HCT116 (cell line): ENCODE data around the gene RANBP17. TPM values are rescaled to one million over a fixed set of nuclear protein-coding genes. Genes with fewer than 3 reads are reported as not detected.

Experiments used
- ATAC-seq: fragments of 200-7000 bp; cut with Tn5 transposase; 2 replicates; pipeline ENCODE4 v1.9.1; 2020; ENCODE audit warnings: mild to moderate bottlenecking, moderate library complexity
- BruUV-seq: library from RNA; stranded (reverse); fragments of 400-500 nt; replicated peaks from 2 replicates; lab custom pipeline; 2021; lab: Mats Ljungman, UMichigan
- CTCF ChIA-PET: fragments of 300-600 bp; sonication (Branson Sonifier 250); formaldehyde crosslinking; loops from one replicate; lab custom pipeline; 2021; ENCODE audit warnings: antibody characterized with exemption; lab: Charles Lee
- POLR2A ChIA-PET: fragments of 300-600, 350-600 bp; sonication (Branson Sonifier 250); formaldehyde crosslinking; loops from one replicate; lab custom pipeline; 2021; ENCODE audit warnings: antibody characterized with exemption; lab: Charles Lee
- RAD21 ChIA-PET, 2 experiments: fragments of 300-600 bp; sonication (Branson Sonifier 250); formaldehyde crosslinking; loops; one replicate each; lab custom pipeline; 2023; ENCODE audit warnings: low total read pairs in 2 of 2; ENCODE audit not compliant: uncharacterized antibody in 2 of 2, unreplicated experiment in 2 of 2, low non-redundant PET in 1 of 2; lab: Charles Lee
- DNase-seq: peaks from one replicate; pipeline ENCODE4 v3.0.0-alpha.2; 2010; ENCODE audit warnings: low read depth, low spot score
- H2AFZ ChIP-seq: fragments of 200-600 bp; shearing (Covaris generic), sonication (generic); 2 replicates; pipeline ENCODE4 v1.6.1; 2017; ENCODE audit warnings: low read depth, mixed run types, mixed read lengths, antibody characterized with exemption, low read length; ENCODE audit not compliant: poor library complexity, severe bottlenecking
- H3K27ac ChIP-seq: 2 replicates; pipeline ENCODE4 v1.5.1; 2012; ENCODE audit warnings: low read depth, low read length
- H3K27me3 ChIP-seq: fragments of 200-600 bp; sonication (generic); 2 replicates; pipeline ENCODE4 v1.6.1; 2016; ENCODE audit warnings: mixed run types, low read length, mixed read lengths; ENCODE audit not compliant: insufficient read depth
- H3K36me3 ChIP-seq, 2 experiments: fragments of 200-500 bp in 1 of 2; fragments of 200-600 bp in 1 of 2; sonication (Bioruptor generic) in 1 of 2; sonication (generic) in 1 of 2; 2 replicates each; pipeline versions ENCODE4 v1.5.1 to v1.6.1; 2014 to 2016; ENCODE audit warnings: low read length in 2 of 2, inconsistent platforms in 1 of 2, mixed read lengths in 1 of 2, mixed run types in 1 of 2; ENCODE audit not compliant: insufficient read depth in 2 of 2, control insufficient read depth in 1 of 2
- H3K4me1 ChIP-seq, 2 experiments: fragments of 200-600 bp in 1 of 2; sonication (generic) in 1 of 2; 2 replicates each; pipeline versions ENCODE4 v1.5.1 to v1.6.1; 2012 to 2017; ENCODE audit warnings: low read length in 2 of 2, inconsistent platforms in 1 of 2, mild to moderate bottlenecking in 1 of 2, mixed read lengths in 1 of 2, mixed run types in 1 of 2, moderate library complexity in 1 of 2; ENCODE audit not compliant: insufficient read depth in 2 of 2, control insufficient read depth in 1 of 2
- H3K4me2 ChIP-seq: fragments of 200-600 bp; sonication (generic); 2 replicates; pipeline ENCODE4 v1.6.1; 2017; ENCODE audit warnings: mixed run types, low read length, mixed read lengths
- H3K4me3 ChIP-seq, 2 experiments: fragments of 200-600 bp in 1 of 2; sonication (generic) in 1 of 2; replicated peaks in 1 of 2; 2 replicates each; pipeline ENCODE4 v1.5.1; 2011 to 2016; ENCODE audit warnings: low read length in 2 of 2, control low read depth in 1 of 2, low read depth in 1 of 2, mild to moderate bottlenecking in 1 of 2, mixed read lengths in 1 of 2, mixed run types in 1 of 2
- H3K79me2 ChIP-seq: fragments of 200-600 bp; sonication (generic); 2 replicates; pipeline ENCODE4 v1.6.1; 2017; ENCODE audit warnings: mild to moderate bottlenecking, mixed run types, low read length, moderate library complexity, mixed read lengths; ENCODE audit not compliant: insufficient read depth
- H3K9ac ChIP-seq: fragments of 200-600 bp; sonication (generic); 2 replicates; pipeline ENCODE4 v1.6.1; 2016; ENCODE audit warnings: low read length, mixed read lengths
- H3K9me2 ChIP-seq: fragments of 200-600 bp; sonication (generic), shearing (Covaris generic); 2 replicates; pipeline ENCODE4 v1.6.1; 2017; ENCODE audit warnings: mixed run types, mild to moderate bottlenecking, moderate library complexity; ENCODE audit not compliant: insufficient read depth
- H3K9me3 ChIP-seq, 2 experiments: fragments of 200-500 bp in 1 of 2; fragments of 200-600 bp in 1 of 2; sonication (Bioruptor generic) in 1 of 2; sonication (generic) in 1 of 2; 2 replicates each; pipeline ENCODE4 v1.6.1; 2014 to 2017; ENCODE audit warnings: low read length in 2 of 2, mixed read lengths in 2 of 2, inconsistent platforms in 1 of 2, low read depth in 1 of 2, mild to moderate bottlenecking in 1 of 2, mixed run types in 1 of 2, moderate library complexity in 1 of 2; ENCODE audit not compliant: control insufficient read depth in 1 of 2, insufficient read depth in 1 of 2
- H4K20me1 ChIP-seq: fragments of 200-600 bp; sonication (generic), shearing (Covaris generic); 2 replicates; pipeline ENCODE4 v1.6.1; 2017; ENCODE audit warnings: mixed run types, mild to moderate bottlenecking, moderate library complexity; ENCODE audit not compliant: insufficient read depth
- ATF3 ChIP-seq: IDR thresholded peaks from 2 replicates; pipeline ENCODE4 v1.6.1; 2012
- CEBPB ChIP-seq: IDR thresholded peaks from 2 replicates; pipeline ENCODE4 v1.6.1; 2012; ENCODE audit warnings: low read depth
- CTCF ChIP-seq, 3 experiments: fragments of 200-600 bp in 1 of 3; sonication (generic) in 1 of 3; IDR thresholded peaks in 2 of 3; conservative IDR thresholded peaks in 1 of 3; 2 replicates each; pipeline ENCODE4 v1.5.1; 2012 to 2017; ENCODE audit warnings: low read depth in 2 of 3, low read length in 2 of 3, antibody characterized with exemption in 1 of 3, borderline replicate concordance in 1 of 3, control low read depth in 1 of 3, mild to moderate bottlenecking in 1 of 3, mixed read lengths in 1 of 3, mixed run types in 1 of 3, moderate library complexity in 1 of 3; ENCODE audit not compliant: insufficient read depth in 1 of 3
- EGR1 ChIP-seq: IDR thresholded peaks from 2 replicates; pipeline ENCODE4 v1.6.1; 2012; ENCODE audit warnings: low read depth
- ELF1 ChIP-seq: IDR thresholded peaks from 2 replicates; pipeline ENCODE4 v1.6.1; 2012; ENCODE audit warnings: low read depth, borderline replicate concordance
- EZH2 ChIP-seq: fragments of 200-600 bp; sonication (generic); IDR thresholded peaks from 2 replicates; pipeline ENCODE4 v1.6.1; 2017; ENCODE audit warnings: antibody characterized with exemption, mixed run types
- FOSL1 ChIP-seq: IDR thresholded peaks from 2 replicates; pipeline ENCODE4 v1.6.1; 2012; ENCODE audit warnings: low read depth
- JUND ChIP-seq: IDR thresholded peaks from 2 replicates; pipeline ENCODE4 v1.6.1; 2012
- MAX ChIP-seq: IDR thresholded peaks from 2 replicates; pipeline ENCODE4 v1.6.1; 2012
- POLR2A ChIP-seq: IDR thresholded peaks from 2 replicates; pipeline ENCODE4 v1.7.0; 2011; ENCODE audit warnings: borderline replicate concordance; ENCODE audit not compliant: insufficient read depth, insufficient read length; ENCODE audit errors: extremely low read depth
- POLR2AphosphoS5 ChIP-seq: IDR thresholded peaks from 2 replicates; pipeline ENCODE4 v1.6.1; 2011; ENCODE audit warnings: mild to moderate bottlenecking, low read depth, low read length, moderate library complexity
- SIN3A ChIP-seq: IDR thresholded peaks from 2 replicates; pipeline ENCODE4 v1.6.1; 2012; ENCODE audit warnings: low read depth
- SRF ChIP-seq: IDR thresholded peaks from 2 replicates; pipeline ENCODE4 v1.6.1; 2012; ENCODE audit warnings: low read depth
- TCF7L2 ChIP-seq: IDR thresholded peaks from 2 replicates; pipeline ENCODE4 v1.7.0; 2011; ENCODE audit warnings: borderline replicate concordance, inconsistent platforms; ENCODE audit not compliant: insufficient read depth, insufficient read length; ENCODE audit errors: extremely low read depth
- ZFX ChIP-seq: fragments of 450-650 bp; IDR thresholded peaks from 2 replicates; pipeline ENCODE4 v1.6.1; 2017
- ZNF274 ChIP-seq: fragments of 200-500 bp; sonication (Bioruptor generic); IDR thresholded peaks from 2 replicates; pipeline ENCODE4 v1.6.1; 2014; ENCODE audit warnings: mild to moderate bottlenecking, low read depth, low read length, inconsistent platforms
- intact Hi-C: fragments of 100-400 bp; cut with micrococcal nuclease; formaldehyde crosslinking; loops from 2 replicates; pipeline ENCODE4 v1.10.0; 2022
- total RNA-seq: library from RNA; stranded (reverse); gene quantifications from one replicate; pipeline ENCODE4 v1.2.1, GENCODE V29; 2021; ENCODE audit not compliant: unreplicated experiment

The RANBP17 gene
- total RNA-seq, 1 experiment from 2014 or later = 18.2 TPM

- Histone ChIP-seq H3K27ac (no peak overlapping the region), H3K9me2 (no peaks in the 10 kb centered on the region), H3K9me3 (no peaks in the 10 kb centered on the region), H3K36me3 (no peaks in the 10 kb centered on the region), H3K9ac (no peak overlapping the region), H3K27me3 (no peaks in the 10 kb centered on the region), H3K79me2 (no peaks in the 10 kb centered on the region), H3K4me1 (no peaks in the 10 kb centered on the region), H4K20me1 (no peaks in the 10 kb centered on the region), H2AFZ (no peak overlapping the region), H3K4me3 (no peak overlapping the region), H3K4me2 (no peak overlapping the region)
- ATAC-seq = no peak
- CTCF ChIA-PET = no interaction called here
- TF ChIP-seq FOSL1 = no peak
- TF ChIP-seq EZH2 = no peak
- no peak for TF ChIP-seq POLR2A
- no peak for TF ChIP-seq CEBPB
- TF ChIP-seq ELF1 = no peak
- TF ChIP-seq MAX = no peak
- no peak for TF ChIP-seq JUND
- intact Hi-C loops = no loop called here
- no peak for DNase-seq
- POLR2A ChIA-PET = no interaction called here
- no TSS peak for BruUV-seq
- RAD21 ChIA-PET = no interaction called here
Measured at GRCh38 chr5:171127314-171127713, 265.5 kb downstream of the RANBP17 start.

GRCh38 chr5:171128136-171128535, 266.3 kb downstream of the RANBP17 start:
- no peak for TF ChIP-seq EGR1
- TF ChIP-seq CEBPB = no peak
- no peak for TF ChIP-seq POLR2AphosphoS5
- no peak for TF ChIP-seq POLR2A
- no peak for TF ChIP-seq CTCF (IDR thresholded peaks at IDR 0.05 in 2 of 3, conservative IDR thresholded peaks at IDR 0.05 in 1 of 3; ENCODE audit: borderline replicate concordance in 1 of 3, insufficient read depth in 1 of 3, low read depth in 2 of 3, low read length in 2 of 3)
- no peak for TF ChIP-seq ZFX
- TF ChIP-seq ZNF274 = no peak
- TF ChIP-seq TCF7L2 = no peak
- TF ChIP-seq SIN3A = no peak
- TF ChIP-seq JUND = no peak
- TF ChIP-seq ATF3 = no peak
- no peak for TF ChIP-seq SRF
- H3K27ac ChIP-seq = no peak overlapping the region
- no peaks in the 10 kb centered on the region for H3K27me3 ChIP-seq
- ChIA-PET RAD21 (no interaction called here), CTCF (no interaction called here), POLR2A (no interaction called here)
- no peaks in the 10 kb centered on the region for H4K20me1 ChIP-seq
- no peak for DNase-seq
- no peaks in the 10 kb centered on the region for H3K9me3 ChIP-seq
- ATAC-seq = no peak
- no peaks in the 10 kb centered on the region for H3K36me3 ChIP-seq
- H2AFZ ChIP-seq = no peak overlapping the region
- H3K79me2 ChIP-seq = no peaks in the 10 kb centered on the region
- H3K4me2 ChIP-seq = no peak overlapping the region
- H3K9ac ChIP-seq = no peak overlapping the region
- H3K9me2 ChIP-seq = no peaks in the 10 kb centered on the region
- no peak overlapping the region for H3K4me3 ChIP-seq
- no TSS peak for BruUV-seq
- no peaks in the 10 kb centered on the region for H3K4me1 ChIP-seq
- intact Hi-C loops = no loop called here
